ENCODE measurements around the gene WNT3. TPM values are rescaled to one million over a fixed set of nuclear protein-coding genes. Genes with fewer than 3 reads are reported as not detected.

Gene WNT3
- total RNA-seq, 1 donor, result 1.1 TPM

GRCh38 chr17:46722662-46723285 is 95.7 kb downstream of the WNT3 start:
- Histone ChIP-seq H3K4me1 (ENCODE audit: insufficient read depth, low read length) (peaks cover 21% of the 10 kb centered on the region), H4K20me1 (ENCODE audit: insufficient read depth, low read length) (no peaks in the 10 kb centered on the region), H3K79me2 (ENCODE audit: insufficient read depth, low read length) (no peaks in the 10 kb centered on the region), H3K9me3 (ENCODE audit: low read depth, low read length) (no peaks in the 10 kb centered on the region), H2AFZ (ENCODE audit: low read length) (no peak overlapping the region), H3K27me3 (ENCODE audit: insufficient read depth, low read length) (no peaks in the 10 kb centered on the region), H3K36me3 (ENCODE audit: insufficient read depth, low read length) (no peaks in the 10 kb centered on the region), H3K27ac (ENCODE audit: low read depth, low read length) (no peak overlapping the region), H3K4me2 (ENCODE audit: insufficient read depth, low read length) (no peak overlapping the region), H3K4me3 (ENCODE audit: insufficient read depth, low read length) (no peak overlapping the region)
- DNase-seq (ENCODE audit: insufficient read length, low spot score, missing footprints), result no peak
- TF ChIP-seq, protein P1, sequence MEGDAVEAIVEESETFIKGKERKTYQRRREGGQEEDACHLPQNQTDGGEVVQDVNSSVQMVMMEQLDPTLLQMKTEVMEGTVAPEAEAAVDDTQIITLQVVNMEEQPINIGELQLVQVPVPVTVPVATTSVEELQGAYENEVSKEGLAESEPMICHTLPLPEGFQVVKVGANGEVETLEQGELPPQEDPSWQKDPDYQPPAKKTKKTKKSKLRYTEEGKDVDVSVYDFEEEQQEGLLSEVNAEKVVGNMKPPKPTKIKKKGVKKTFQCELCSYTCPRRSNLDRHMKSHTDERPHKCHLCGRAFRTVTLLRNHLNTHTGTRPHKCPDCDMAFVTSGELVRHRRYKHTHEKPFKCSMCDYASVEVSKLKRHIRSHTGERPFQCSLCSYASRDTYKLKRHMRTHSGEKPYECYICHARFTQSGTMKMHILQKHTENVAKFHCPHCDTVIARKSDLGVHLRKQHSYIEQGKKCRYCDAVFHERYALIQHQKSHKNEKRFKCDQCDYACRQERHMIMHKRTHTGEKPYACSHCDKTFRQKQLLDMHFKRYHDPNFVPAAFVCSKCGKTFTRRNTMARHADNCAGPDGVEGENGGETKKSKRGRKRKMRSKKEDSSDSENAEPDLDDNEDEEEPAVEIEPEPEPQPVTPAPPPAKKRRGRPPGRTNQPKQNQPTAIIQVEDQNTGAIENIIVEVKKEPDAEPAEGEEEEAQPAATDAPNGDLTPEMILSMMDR (IDR thresholded peaks at IDR 0.05; ENCODE audit: extremely low read depth, low read depth, low read length), result no peak

DNA sequence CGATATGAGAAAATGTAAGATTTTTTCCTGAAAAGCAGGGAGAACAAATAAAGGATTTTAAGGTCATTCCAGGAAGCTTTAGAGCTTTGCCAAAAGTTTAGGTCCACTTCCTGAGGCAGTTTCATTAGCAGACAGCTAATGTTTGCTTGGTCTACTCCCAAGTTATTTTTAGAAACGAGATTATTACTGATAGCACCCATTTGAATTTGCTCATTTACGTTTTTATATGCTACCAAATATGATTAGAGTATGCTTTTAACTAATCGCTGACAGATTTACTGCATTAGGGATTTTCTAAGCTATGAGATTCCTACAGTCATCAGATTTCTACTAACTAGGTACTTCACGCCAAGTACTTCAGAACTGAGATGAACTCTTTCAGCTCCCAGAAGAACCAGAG is 98.1 kb downstream of the WNT3 start:
- H3K4me3 ChIP-seq (ENCODE audit: insufficient read depth, low read length), result no peak overlapping the region
- DNase-seq (ENCODE audit: insufficient read length, low spot score, missing footprints), result no peak
- H3K4me2 ChIP-seq (ENCODE audit: insufficient read depth, low read length), result no peak overlapping the region

GRCh38 chr17:46719891-46720290 is 98.6 kb downstream of the WNT3 start:
- H3K79me2 ChIP-seq (ENCODE audit: insufficient read depth, low read length), result no peaks in the 10 kb centered on the region
- no peaks in the 10 kb centered on the region for H3K9me3 ChIP-seq (ENCODE audit: low read depth, low read length)
- no peak overlapping the region for H3K4me3 ChIP-seq (ENCODE audit: insufficient read depth, low read length)
- no peak overlapping the region for H3K4me2 ChIP-seq (ENCODE audit: insufficient read depth, low read length)
- H3K36me3 ChIP-seq (ENCODE audit: insufficient read depth, low read length), result no peaks in the 10 kb centered on the region
- no peak for DNase-seq (ENCODE audit: insufficient read length, low spot score, missing footprints)
- H3K27me3 ChIP-seq (ENCODE audit: insufficient read depth, low read length), result no peaks in the 10 kb centered on the region
- no peaks in the 10 kb centered on the region for H4K20me1 ChIP-seq (ENCODE audit: insufficient read depth, low read length)
- H2AFZ ChIP-seq (ENCODE audit: low read length), result no peak overlapping the region
- H3K27ac ChIP-seq (ENCODE audit: low read depth, low read length), result no peak overlapping the region
- TF ChIP-seq, protein P1 (IDR thresholded peaks at IDR 0.05; ENCODE audit: extremely low read depth, low read depth, low read length), result no peak
- H3K4me1 ChIP-seq (ENCODE audit: insufficient read depth, low read length), result peaks cover 3% of the 10 kb centered on the region

More for the DNA sequence above, 98.1 kb downstream of the WNT3 start:
- Histone ChIP-seq H3K27me3 (ENCODE audit: insufficient read depth, low read length) (no peaks in the 10 kb centered on the region), H3K79me2 (ENCODE audit: insufficient read depth, low read length) (no peaks in the 10 kb centered on the region), H4K20me1 (ENCODE audit: insufficient read depth, low read length) (no peaks in the 10 kb centered on the region), H3K9me3 (ENCODE audit: low read depth, low read length) (no peaks in the 10 kb centered on the region), H2AFZ (ENCODE audit: low read length) (no peak overlapping the region), H3K27ac (ENCODE audit: low read depth, low read length) (no peak overlapping the region), H3K36me3 (ENCODE audit: insufficient read depth, low read length) (no peaks in the 10 kb centered on the region), H3K4me1 (ENCODE audit: insufficient read depth, low read length) (peaks cover 3% of the 10 kb centered on the region)
- TF ChIP-seq, protein P1 (IDR thresholded peaks at IDR 0.05; ENCODE audit: extremely low read depth, low read depth, low read length), result no peak

DNA sequence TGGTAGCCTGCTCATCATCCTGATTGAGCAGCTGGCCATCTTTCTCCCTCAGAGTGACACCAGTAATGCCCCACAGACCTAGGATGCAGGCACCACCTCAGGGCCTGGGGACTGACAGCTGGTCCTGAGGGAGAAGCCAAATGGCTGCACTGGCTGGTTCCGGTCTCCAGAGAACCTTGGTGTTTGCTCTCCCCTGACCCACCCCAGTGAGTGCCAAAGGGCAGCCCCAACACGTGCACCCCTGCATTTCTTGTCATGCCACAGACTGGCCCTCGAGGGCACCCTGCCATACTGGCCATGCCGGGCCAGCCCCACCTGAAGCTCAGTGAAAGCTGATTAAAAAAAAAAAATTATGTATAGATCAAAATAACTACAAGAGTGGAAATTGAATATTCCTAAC is 100.5 kb downstream of the WNT3 start:
- no peak for DNase-seq (ENCODE audit: insufficient read length, low spot score, missing footprints)
- no peaks in the 10 kb centered on the region for H3K9me3 ChIP-seq (ENCODE audit: low read depth, low read length)
- H3K79me2 ChIP-seq (ENCODE audit: insufficient read depth, low read length), result no peaks in the 10 kb centered on the region
- H3K4me1 ChIP-seq (ENCODE audit: insufficient read depth, low read length), result no peaks in the 10 kb centered on the region
- no peak overlapping the region for H3K27ac ChIP-seq (ENCODE audit: low read depth, low read length)
- peaks cover 2% of the 10 kb centered on the region for H3K36me3 ChIP-seq (ENCODE audit: insufficient read depth, low read length)
- no peak overlapping the region for H3K4me3 ChIP-seq (ENCODE audit: insufficient read depth, low read length)
- H4K20me1 ChIP-seq (ENCODE audit: insufficient read depth, low read length), result no peaks in the 10 kb centered on the region
- no peaks in the 10 kb centered on the region for H3K27me3 ChIP-seq (ENCODE audit: insufficient read depth, low read length)
- H2AFZ ChIP-seq (ENCODE audit: low read length), result no peak overlapping the region
- TF ChIP-seq, protein P1 (IDR thresholded peaks at IDR 0.05; ENCODE audit: extremely low read depth, low read depth, low read length), result no peak
- H3K4me2 ChIP-seq (ENCODE audit: insufficient read depth, low read length), result no peak overlapping the region

Other genes starting within 250 kb of the WNT3 start
- gene ARL17A, start 239.0 kb downstream of the WNT3 start, total RNA-seq, result 7.7 and 13.8 TPM in 2 replicates
- gene NSF, start 228.0 kb downstream of the WNT3 start, total RNA-seq, result 63.9 and 72.7 TPM in 2 replicates
- 0.36 TPM in 1 of 2 replicates, not detected in the other for gene WNT9B, start 32.9 kb upstream of the WNT3 start, total RNA-seq
- gene GOSR2, start 104.5 kb upstream of the WNT3 start, total RNA-seq, result 43.9 and 44.9 TPM in 2 replicates
- not detected in 2 replicates for gene RPRML, start 160.6 kb upstream of the WNT3 start, total RNA-seq

Data from osteoblast (primary cell).